ENCODE measurements around the gene SLC6A17. TPM values are rescaled to one million over a fixed set of nuclear protein-coding genes. Genes with fewer than 3 reads are reported as not detected.

SLC6A17 gene
- total RNA-seq, 4 donors from 2014 or later = 5.2 to 18.6 (median 8.0) TPM

DNA sequence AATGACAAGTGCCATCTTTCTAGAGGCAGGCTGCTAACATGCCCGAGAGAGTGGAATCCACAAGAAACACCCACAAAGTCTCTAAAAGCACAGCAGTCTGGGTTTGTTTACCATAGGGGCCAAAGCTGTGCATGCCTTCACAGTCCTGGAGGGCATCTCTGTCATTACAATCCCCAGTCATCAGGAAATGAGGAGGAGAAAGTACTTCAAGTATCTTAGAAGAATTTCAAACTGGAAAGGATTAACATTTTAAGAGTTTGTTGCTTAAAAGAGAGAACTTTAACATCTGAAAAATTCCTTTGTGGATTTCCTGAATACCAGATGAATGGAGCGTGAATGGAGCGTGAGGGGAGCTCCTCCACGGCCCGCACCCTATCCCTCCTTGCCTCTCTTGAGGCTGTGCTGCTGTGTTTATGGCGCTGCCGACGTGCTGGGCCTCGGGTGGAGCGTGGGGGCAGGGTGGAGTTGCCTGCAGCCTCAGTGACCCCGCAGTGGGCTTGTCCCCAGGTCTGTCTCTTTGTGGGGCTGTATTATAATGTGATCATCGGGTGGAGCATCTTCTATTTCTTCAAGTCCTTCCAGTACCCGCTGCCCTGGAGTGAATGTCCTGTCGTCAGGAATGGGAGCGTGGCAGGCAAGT lies 23.3 kb downstream of the SLC6A17 start:
- H3K36me3 ChIP-seq = no peaks in the 10 kb centered on the region
- H3K4me1 ChIP-seq = peaks cover 7% of the 10 kb centered on the region
- no peak overlapping the region for H3K4me3 ChIP-seq
- H3K9me3 ChIP-seq = no peaks in the 10 kb centered on the region
- 74% methylated on average over 14 of the region's 15 CpGs for WGBS
- TF ChIP-seq, protein P1, sequence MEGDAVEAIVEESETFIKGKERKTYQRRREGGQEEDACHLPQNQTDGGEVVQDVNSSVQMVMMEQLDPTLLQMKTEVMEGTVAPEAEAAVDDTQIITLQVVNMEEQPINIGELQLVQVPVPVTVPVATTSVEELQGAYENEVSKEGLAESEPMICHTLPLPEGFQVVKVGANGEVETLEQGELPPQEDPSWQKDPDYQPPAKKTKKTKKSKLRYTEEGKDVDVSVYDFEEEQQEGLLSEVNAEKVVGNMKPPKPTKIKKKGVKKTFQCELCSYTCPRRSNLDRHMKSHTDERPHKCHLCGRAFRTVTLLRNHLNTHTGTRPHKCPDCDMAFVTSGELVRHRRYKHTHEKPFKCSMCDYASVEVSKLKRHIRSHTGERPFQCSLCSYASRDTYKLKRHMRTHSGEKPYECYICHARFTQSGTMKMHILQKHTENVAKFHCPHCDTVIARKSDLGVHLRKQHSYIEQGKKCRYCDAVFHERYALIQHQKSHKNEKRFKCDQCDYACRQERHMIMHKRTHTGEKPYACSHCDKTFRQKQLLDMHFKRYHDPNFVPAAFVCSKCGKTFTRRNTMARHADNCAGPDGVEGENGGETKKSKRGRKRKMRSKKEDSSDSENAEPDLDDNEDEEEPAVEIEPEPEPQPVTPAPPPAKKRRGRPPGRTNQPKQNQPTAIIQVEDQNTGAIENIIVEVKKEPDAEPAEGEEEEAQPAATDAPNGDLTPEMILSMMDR (IDR thresholded peaks at IDR 0.05) = no peak
- H3K27me3 ChIP-seq = peaks cover 8% of the 10 kb centered on the region
- no peak for DNase-seq (ENCODE audit: low spot score in 2 of 2)
- H3K27ac ChIP-seq = no peak overlapping the region

DNA sequence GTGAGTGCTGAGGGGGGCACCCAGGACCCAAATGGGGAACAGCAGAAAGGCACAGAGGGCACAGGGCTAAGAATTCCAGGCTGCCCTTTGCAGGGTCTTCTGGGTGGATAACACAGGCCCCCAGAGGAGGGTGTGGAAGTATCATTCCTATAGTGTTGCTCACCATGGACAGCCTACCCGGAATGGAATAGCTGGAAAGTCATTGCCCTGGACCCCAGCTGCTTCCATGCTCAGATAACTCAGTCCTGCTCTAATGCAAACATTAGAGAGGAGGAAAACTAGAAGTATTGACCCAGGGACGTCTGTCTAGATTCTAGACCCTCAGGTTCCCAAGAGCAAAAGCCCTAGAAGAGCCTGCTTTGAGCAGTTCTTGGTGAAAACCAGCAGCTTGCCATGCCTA lies 24.7 kb downstream of the SLC6A17 start:
- TF ChIP-seq POLR2AphosphoS5 (IDR thresholded peaks at IDR 0.05) = no peak
- no peak for TF ChIP-seq POLR2A (IDR thresholded peaks at IDR 0.05)
- TF ChIP-seq, protein P1 (IDR thresholded peaks at IDR 0.05) = no peak
- no peak for TF ChIP-seq EP300 (IDR thresholded peaks at IDR 0.05)
- Histone ChIP-seq H3K4me3 (no peak overlapping the region), H3K27me3 (peaks cover 8% of the 10 kb centered on the region), H3K36me3 (no peaks in the 10 kb centered on the region), H3K4me1 (peaks cover 7% of the 10 kb centered on the region), H3K9me3 (no peaks in the 10 kb centered on the region), H3K27ac (no peak overlapping the region)
- no peak for DNase-seq (ENCODE audit: low spot score in 2 of 2)
- WGBS = 60% methylated on average over 2 of the region's 2 CpGs

DNA sequence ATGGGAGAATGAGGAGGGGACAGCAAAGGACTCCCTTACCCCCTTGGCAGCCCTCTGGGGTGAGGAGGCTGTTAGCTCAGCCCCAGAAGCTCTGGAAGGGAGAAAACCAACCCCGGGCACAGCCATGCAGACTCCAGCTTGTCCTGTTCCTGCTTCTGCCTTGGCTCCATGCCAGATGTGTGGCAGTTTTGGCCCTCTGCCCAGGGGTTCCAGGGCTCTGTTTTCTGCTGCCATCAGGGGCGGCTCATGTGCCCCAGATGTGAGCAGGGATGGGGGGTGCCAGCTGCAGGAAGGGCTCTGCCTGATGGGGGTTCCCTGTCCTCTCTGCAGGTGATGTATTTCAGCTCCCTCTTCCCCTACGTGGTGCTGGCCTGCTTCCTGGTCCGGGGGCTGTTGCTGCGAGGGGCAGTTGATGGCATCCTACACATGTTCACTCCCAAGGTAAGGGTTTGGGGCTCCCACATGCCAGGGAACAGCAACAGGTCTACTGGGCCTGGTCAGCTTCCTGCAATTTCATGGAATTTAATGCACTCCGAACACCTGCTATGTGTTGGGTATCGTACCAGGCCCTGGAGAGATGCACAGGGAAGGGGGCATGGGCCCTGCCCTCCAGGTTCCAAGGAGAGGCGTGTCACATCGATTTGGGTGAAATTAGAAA lies 26.1 kb downstream of the SLC6A17 start:
- Histone ChIP-seq H3K36me3 (no peaks in the 10 kb centered on the region), H3K27me3 (peaks cover 8% of the 10 kb centered on the region), H3K27ac (no peak overlapping the region), H3K9me3 (no peaks in the 10 kb centered on the region), H3K4me1 (peaks cover 7% of the 10 kb centered on the region), H3K4me3 (no peak overlapping the region)
- DNase-seq (ENCODE audit: low spot score in 2 of 2) = no peak
- TF ChIP-seq EP300 (IDR thresholded peaks at IDR 0.05) (no peak), POLR2A (IDR thresholded peaks at IDR 0.05) (no peak), POLR2AphosphoS5 (IDR thresholded peaks at IDR 0.05) (no peak)
- TF ChIP-seq, protein P1 (IDR thresholded peaks at IDR 0.05) = no peak
- WGBS = 45% methylated on average over 7 of the region's 9 CpGs

DNA sequence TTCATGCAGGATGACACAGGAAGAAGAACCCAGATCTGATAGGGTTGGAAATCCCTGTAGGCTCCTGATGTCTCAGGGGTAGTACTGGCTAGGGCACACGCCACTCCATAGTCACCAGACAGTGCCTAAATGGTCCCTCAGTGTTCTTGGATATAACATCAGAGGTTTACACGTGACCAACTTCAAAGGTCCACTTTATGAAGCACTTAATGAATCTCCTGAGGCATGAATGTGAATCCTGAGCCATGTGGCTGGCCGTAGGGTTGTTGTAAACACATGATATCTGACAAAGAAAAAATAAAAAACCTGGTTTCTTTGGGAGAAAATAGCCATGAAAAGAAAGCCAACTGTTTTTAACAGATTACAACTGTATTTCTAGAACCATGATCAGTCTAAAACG lies 27.5 kb downstream of the SLC6A17 start:
- no peak for DNase-seq (ENCODE audit: low spot score in 2 of 2)
- Histone ChIP-seq H3K4me1 (peaks cover 7% of the 10 kb centered on the region), H3K36me3 (no peaks in the 10 kb centered on the region), H3K27me3 (peaks cover 7% of the 10 kb centered on the region), H3K4me3 (no peak overlapping the region), H3K27ac (no peak overlapping the region), H3K9me3 (no peaks in the 10 kb centered on the region)
- WGBS = 63% methylated on average over 4 of the region's 4 CpGs
- TF ChIP-seq EP300 (IDR thresholded peaks at IDR 0.05) = no peak

DNA sequence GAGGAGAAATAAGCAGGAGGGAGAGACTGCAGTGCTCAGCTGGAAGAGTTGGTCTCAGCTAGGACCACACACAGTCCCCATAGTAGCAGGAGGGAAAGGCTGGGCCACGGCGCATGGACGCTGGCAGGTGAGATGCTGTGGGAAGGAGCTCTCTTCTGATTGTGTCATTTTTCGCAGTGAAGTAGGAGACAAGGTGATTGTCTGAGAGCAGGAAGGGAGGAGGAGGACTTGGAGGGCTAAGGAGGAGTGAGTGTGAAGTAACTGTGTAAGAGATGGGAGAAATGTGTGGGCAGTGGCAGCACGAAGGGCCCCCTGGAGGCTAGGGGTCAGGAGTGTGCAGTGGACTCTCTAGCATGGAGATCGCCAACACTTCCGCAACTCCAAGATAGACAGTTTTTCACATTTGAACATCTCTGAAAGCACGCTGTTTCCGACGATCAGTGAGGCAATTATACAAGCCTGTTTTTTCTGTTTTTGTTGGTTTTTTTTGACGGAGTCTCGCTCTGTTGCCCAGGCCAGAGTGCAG lies 33.4 kb downstream of the SLC6A17 start:
- Histone ChIP-seq H3K4me3 (no peak overlapping the region), H3K27ac (no peak overlapping the region), H3K36me3 (no peaks in the 10 kb centered on the region), H3K9me3 (no peaks in the 10 kb centered on the region), H3K27me3 (peaks cover 2% of the 10 kb centered on the region), H3K4me1 (peaks cover 13% of the 10 kb centered on the region)
- TF ChIP-seq POLR2A (IDR thresholded peaks at IDR 0.05) (no peak), POLR2AphosphoS5 (IDR thresholded peaks at IDR 0.05) (no peak), EP300 (IDR thresholded peaks at IDR 0.05) (no peak)
- TF ChIP-seq, protein P1 (IDR thresholded peaks at IDR 0.05) = no peak
- WGBS = 91% methylated on average over 12 of the region's 12 CpGs
- no peak for DNase-seq (ENCODE audit: low spot score in 2 of 2)
